ENCODE measurements around the gene PLA2G10. TPM values are rescaled to one million over a fixed set of nuclear protein-coding genes. Genes with fewer than 3 reads are reported as not detected.
"Not testable (repeated sequence)": the region's sequence is repeated elsewhere in the genome, so short reads cannot be mapped to it uniquely, and the experiment has no call there.

PLA2G10 gene
- total RNA-seq, 1 donor = not detected

DNA sequence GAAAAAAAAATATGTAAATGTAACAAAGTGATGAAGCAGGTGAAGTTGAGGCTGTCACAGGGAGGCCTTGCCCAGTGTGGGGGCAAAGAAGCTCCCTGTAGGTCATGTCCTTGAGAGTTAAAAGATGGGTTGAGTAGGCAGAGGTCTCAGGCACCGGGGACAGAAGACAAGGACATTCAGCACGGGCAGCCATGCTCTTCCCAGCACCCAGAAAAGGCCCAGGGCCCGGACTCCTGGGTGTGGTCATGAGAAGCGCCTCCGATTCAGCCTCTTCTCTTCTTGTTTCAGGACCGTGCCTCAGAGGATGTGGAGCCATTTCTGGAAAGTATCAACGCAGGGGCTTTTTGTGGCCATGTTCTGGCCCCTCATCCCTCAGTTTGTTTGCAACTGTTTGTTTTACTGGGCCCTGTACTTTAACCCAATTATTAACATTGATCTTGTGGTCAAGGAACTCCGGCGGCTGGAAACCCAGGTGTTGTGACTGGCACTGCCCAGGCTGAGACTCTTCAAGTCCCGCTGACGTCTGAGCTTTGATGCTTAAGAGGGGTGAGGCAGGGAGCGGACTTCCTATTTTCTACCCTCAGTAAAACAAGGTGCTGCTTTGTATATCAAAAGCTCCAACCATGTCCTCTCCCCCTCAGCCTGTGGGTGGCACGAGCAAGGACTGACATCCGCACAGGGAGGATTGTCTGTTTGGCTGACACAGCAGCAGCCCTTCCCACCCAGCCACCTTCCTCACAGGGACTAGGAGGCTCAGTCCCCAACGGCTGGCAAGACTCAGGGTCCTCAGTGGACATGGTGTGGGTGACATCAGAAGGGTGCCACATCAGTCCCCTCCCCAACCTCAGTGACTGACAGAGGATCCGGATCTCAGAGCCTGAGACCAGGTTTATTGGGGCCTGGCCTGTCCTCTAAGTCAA is 26.5 kb downstream of the PLA2G10 start:
- DNase-seq (ENCODE audit: low read depth in 2 of 3, low spot score in 2 of 3) = no peak

DNA sequence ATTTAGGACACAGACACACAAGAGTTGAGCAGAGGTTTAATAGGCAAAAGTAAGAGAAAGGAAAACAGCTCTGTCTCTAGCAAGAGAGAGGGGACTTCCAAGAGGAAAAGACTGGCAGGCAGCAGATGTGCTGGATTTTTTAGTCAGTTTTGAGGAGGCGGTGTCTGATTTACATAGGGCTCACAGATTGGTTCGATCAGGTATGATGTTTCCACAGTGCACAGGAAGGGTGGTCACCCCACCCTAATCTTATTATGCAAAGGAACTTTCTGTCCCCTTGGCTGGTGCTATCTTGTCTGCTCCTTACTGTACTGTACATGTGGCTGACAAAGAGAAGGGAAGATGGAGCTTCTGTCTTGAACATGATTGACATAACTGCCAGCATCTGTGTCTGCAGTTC is 36.0 kb downstream of the PLA2G10 start:
- DNase-seq (ENCODE audit: low read depth in 2 of 3, low spot score in 2 of 3) = no peak

DNA sequence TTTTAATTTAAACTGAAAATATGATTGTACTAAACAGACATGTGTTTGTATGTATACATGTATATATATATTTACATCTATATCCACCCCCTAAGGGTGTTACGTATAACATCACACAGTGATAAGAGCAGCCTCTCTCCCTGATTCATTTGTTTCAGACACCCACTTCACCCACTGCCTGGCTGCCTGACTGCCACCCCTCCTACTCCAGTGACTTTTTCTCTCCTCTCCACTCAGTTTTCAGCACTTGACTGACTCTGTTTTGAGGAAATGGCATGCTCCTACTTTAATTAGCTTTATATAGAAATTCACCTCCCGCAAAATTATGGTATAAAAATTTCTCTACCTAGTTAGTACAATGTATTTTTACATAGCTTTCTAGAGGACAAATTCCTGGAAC is 41.4 kb downstream of the PLA2G10 start:
- no peak for DNase-seq (ENCODE audit: low read depth in 2 of 3, low spot score in 2 of 3)

DNA sequence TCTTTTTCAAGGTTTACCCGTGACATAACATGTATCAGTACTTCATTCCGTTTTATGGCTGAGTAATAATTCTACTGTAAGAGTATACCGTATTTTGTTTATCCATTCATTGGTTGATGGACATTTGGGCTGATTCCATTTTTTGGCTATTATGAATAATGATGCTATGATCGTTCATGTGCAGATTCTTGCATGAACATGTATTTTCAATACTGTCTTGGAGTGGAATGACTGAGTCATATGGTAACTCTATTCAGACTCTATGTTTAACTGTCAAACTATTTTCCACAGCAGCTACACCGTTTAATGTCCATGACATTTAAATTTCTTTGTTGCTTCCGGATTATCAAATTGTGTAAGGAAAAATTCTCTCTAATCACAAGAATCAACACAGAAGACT is 43.5 kb downstream of the PLA2G10 start:
- DNase-seq (ENCODE audit: low read depth in 2 of 3, low spot score in 2 of 3) = no peak

DNA sequence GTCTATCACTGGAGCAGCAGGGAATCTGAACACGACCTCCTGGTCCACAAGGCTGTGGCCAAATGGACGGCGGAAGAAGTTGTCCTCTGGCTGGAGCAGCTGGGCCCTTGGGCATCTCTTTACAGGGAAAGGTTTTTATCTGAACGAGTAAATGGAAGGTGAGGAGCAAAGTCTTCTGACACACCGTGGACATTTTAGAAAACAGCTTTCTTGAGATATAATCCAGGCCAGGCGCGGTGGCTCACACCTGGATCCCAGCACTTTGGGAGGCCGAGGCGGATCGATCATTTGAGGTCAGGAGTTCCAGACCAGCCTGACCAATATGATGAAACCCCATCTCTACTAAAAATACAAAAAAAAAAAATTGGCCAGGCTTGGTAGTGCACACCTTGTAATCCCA is 44.3 kb downstream of the PLA2G10 start:
- DNase-seq (ENCODE audit: low read depth in 2 of 3, low spot score in 2 of 3) = no peak

DNA sequence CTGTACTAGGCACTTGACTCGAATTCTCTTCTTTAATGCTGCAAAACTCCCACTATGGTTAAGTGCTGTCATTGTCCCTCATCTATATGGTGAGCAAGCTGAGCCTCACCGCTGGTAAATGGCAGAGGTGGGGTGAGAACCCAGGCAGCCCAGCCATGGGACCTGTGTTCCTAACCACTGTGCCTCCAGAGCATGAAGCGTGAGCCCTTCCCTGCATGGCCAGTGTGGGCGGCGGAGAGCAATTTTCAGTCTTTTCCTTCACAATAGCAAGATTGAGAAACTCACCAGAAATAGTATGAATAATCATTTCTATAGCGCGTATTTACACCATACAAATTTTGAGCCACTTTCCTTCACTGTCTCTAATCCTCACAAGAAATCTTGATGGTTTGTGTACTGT is 52.2 kb downstream of the PLA2G10 start:
- no peak for DNase-seq (ENCODE audit: low read depth in 2 of 3, low spot score in 2 of 3)

DNA sequence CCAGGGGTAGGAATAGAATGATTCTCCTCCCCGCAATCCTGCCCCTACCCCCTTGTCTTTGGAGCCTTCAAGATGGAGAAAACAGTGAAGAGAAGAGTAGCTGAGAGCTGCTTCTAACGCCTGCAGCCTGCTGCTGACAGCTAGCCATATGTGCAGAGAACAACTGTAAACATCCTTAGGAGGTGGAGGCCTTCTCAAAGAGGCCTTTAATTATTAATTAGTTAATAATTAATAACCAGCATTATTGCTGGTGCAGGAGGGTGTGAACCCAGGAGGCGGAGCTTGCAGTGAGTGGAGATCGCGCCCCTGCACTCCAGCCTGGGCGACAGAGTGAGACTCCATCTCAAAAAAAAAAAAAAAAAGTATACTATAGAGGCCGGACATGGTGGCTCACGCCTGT is 52.9 kb downstream of the PLA2G10 start:
- DNase-seq (ENCODE audit: low read depth in 2 of 3, low spot score in 2 of 3) = no peak

DNA sequence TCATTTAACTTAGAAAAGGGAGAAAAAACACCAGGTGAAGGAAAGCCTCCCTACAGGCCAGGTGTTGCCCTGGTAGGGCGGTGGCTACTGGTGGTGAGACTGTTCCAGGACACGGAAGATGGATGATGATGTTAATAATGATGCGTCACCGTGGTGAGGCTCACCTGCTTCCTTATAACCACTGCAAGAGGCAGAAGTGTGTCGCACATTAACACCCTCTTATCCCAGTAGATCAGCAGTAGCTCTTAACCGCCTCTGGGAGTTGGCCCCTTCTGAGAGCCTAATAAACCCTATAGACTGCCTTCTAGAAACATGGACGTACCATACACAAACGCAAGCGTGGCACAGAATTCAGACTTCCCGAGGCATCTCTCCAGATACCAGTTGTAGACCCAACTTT is 53.6 kb downstream of the PLA2G10 start:
- DNase-seq (ENCODE audit: low read depth in 2 of 3, low spot score in 2 of 3) = peak in 1 of 3 donors; percentile 49

DNA sequence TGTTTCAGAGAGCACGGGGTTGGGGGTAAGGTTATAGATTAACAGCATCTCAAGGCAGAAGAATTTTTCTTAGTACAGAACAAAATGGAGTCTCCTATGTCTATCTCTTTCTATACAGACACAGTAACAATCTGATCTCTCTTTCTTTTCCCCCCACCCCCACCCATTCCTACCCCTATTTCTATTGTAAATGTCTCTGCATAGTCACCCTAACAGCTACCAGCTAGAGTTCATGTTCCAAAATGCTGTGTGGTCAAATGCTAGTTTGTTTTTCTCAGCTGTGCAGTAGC is 57.2 kb downstream of the PLA2G10 start:
- DNase-seq (ENCODE audit: low read depth in 2 of 3, low spot score in 2 of 3) = not testable (repeated sequence)

DNA sequence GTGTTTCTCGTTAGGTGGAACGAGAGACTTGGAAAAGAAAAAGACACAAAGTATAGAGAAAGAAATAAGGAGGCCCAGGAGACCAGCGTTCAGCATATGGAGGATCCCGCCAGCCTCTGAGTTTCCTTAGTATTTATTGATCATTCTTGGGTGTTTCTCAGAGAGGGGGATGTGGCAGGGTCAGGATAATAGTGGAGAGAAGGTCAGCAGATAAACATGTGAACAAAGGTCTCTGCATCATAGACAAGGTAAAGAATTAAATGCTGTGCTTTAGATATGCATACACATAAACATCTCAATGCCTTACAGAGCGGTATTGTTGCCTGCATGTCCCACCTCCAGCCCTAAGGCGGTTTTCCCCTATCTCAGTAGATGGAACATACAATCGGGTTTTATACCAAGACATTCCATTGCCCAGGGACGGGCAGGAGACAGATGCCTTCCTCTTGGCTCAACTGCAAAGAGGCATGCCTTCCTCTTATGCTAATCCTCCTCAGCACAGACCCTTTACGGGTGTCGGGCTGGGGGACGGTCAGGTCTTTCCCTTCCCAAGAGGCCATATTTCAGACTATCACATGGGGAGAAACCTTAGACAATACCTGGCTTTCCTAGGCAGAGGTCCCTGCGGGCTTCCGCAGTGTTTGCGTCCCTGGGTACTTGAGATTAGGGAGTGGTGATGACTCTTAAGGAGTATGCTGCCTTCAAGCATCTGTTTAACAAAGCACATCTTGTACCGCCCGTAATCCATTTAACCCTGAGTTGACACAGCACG is 57.7 kb downstream of the PLA2G10 start:
- DNase-seq (ENCODE audit: low read depth in 2 of 3, low spot score in 2 of 3) = not testable (repeated sequence)

DNA sequence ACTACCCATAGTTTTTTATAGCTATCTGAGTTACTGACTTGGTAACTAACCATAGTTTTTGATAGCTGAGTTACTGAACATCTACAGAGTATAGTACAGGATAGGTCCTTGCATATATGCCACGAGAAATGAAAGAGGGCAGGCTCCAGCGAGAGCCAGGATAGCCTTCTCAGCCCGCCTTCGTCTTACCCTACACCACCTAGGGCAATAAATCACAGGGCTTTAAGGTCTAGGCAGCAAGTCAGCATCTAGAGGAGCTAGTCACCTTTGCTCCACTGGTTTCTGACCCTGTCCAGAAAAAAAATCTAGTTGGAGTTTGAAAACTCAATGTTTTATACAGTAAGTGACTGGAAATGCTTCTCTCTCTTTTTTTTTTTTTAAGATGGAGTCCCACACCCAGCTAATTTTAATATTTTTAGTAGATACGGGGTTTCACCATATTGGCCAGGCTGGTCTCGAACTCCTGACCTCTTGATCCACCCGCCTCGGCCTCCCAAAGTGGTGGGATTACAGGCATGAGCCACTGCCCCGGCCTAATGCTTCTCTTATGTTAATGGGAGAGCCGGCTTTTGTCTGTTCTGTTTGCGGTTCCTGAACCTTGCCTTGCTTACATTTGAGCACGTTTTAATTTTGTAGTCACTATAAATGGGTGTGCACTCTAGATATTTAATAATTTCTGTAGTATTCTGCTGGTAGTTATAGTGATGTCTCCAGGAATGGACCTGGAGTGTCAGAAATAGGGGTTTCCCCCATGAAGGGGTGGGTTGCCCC is 58.5 kb downstream of the PLA2G10 start:
- no peak for DNase-seq (ENCODE audit: low read depth in 2 of 3, low spot score in 2 of 3)

DNA sequence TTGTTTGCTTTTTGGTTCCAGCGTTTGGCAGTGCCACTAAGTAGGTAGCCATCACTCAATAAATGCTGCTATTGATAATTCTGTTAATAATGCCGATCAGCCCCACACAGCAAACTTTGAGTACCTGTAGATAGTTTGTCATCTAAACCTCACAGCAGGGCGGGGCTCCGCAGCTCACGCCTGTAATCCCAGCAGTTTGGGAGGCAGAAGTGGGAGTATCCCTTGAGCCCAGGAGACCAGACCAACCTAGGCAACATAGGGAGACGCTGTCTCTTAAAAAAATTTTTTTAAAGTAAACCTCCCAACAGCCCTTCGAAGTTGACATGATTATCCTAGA is 59.8 kb downstream of the PLA2G10 start:
- DNase-seq (ENCODE audit: low read depth in 2 of 3, low spot score in 2 of 3) = no peak

DNA sequence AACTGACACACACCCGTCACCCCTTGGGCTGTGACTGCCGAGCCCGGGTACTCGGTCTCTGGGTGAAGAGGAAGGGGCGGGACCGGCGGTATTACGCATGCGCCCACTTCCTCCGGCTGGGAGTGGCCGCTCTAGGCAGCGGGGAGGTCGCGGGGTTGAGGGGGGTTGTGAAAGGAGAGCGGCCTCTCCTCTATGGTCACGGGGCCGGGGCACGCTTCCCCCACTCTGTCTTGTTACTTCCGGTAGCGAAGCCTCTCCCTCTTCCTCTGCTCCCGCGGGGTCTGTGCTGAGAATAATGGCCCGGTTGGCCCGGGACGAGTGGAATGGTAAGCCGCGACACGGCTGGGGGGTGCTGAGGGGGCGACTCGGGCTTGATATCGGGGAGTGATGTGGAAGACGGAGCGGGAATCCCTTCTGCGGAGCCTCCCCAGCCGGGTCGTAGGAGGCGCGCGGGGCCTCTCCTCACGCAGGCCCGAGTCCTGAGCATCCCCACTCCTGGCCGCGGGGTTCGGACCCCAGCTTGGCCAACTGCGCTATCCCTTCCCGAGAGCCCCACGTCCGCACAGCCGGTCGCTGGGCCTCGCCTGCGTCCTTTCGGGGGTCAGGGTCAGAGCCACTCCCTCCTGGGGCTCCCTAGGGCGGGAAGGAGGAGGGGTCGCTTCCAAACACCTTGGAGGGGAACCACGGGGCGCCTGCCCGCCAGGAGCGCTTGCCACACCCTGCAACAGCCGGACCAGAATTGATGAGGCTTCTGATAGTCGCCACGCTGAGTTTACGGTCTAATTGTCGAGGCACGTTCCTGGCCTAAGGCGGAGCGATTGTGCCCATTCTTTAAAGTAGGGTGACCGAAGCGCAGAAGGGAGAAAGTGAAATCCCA is 61.2 kb downstream of the PLA2G10 start, which contains the start of gene BFAR:
Gene BFAR (plus strand): TSS at position 259 of the 877 bp plus-strand sequence. CDS start 11,396 bp downstream, outside the sequence.
- peak; percentile 93 to 99 (median 98) for DNase-seq (ENCODE audit: low read depth in 2 of 3, low spot score in 2 of 3)

DNA sequence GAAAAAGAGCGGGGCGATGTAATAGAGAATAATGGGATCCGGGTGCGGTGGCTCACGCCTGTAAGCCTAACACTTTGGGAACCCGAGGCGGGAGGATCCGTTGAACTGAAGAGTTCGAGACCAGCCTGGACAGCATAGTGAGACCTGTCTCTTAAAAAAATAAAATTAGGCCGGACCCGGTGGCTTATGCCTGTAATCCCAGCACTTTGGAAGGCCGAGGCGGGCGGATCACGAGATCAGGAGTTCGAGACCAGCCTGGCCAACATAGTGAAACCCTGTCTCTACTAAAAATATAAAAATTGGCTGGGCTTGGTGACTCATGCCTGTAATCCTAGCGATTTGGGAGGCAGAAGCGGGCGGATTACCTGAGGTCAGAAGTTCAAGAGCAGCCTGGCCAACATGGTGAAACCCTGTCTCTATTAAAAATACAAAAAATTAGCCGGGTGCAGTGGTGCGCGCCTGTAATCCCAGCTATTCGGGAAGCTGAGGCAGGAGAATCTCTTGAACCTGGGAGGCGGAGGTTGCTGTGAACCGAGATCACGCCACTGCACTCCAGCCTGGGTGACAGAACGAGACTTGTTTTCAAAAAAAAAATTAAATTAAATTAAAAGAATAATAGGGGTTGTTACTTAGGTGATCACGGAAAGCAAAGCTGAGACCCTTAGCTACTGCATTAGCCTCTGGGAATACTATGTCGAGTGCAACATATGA is 63.3 kb downstream of the PLA2G10 start:
- DNase-seq (ENCODE audit: low read depth in 2 of 3, low spot score in 2 of 3) = not testable (repeated sequence)

DNA sequence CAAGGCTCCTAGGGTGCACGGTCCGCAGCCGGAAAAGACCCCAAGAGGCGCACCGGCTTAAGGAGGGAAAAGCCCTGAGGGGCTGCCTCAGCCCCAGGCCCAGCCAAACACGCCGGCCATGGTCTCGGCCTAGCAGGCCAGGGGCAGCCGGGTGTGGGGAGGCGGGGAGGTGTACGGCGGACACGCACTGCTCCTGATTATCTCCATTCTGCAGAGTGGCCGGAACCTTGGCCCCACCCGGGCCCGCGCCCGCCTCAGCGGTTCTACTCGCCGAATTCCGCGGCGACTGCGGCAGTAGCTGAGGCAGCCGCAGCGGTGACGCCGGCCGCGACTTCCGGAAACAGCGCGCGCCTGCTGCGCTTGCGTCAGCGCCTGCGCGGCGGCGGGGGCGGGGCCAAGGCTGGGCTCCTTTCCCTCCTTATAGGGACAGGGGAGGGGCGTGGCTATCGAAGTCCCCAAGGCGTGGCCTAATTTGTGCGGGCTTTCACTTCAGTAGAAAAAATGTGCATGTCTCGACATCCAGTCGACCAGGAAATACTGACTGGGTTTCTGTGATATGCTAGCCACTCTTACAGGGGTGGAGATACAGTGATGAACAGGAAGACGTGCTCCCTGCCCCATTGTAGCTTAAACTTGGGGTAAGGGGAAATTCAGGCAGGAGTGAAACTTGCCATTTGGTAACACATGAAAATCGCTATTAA is 64.0 kb downstream of the PLA2G10 start, which contains the start of gene PARN:
Gene PARN (minus strand): TSS at position 342 of the 701 bp plus-strand sequence. CDS start 135 bp downstream, at position 207.
- peak; percentile 97 for DNase-seq (ENCODE audit: low read depth in 2 of 3, low spot score in 2 of 3)

DNA sequence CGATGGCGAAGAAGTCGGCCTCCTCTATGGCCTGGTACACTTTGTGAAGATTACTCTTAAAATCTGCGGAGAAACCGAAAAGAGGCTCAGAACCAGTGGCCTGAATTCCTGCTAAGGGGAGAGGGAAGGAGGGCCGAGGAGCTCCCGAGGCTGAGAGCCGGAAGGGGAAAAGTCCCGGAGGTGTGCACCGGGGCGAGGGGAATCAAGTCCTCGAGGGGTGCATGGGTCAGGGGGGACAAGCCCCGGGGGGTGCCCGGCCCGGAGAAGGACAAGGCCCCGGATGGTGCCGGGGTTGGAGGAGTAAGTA is 64.5 kb downstream of the PLA2G10 start:
- DNase-seq (ENCODE audit: low read depth in 2 of 3, low spot score in 2 of 3) = peak in 1 of 3 donors; percentile 7

DNA sequence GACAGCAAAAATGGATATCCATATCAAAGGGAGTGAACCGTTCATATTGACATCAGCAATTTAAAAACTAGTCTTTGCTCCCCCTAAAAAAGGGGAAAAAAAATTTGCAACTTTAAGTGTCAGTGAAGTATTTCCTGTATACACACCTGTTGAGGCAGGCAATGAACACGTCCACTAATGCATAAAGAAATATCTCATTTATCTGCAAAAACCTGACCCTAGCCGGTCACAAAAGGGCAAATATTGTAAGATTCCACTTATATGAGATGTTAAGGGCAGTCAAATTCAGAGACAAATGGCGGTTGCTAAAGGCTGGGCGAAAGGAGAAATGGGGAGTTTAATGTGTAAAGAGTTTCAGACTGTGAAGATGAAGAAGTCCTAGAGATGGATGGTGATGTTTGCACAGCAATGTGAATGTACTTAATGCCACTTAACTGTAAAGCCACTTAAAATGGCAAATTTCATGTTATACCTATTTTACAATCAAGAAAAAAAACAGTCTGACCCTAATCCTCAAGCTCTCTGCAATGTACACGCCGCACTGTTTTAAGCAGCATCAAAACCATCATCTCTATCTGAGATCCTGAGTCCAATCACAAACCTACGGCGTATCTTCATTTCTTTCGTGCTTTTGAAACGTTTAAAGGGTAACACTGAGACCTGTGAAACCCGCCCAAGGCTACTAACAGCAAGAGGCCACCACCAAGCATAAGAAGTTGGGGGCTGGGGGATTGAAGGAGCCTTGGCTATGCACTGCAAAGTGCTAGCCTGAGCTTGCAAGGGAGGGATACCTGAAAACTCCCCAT is 65.1 kb downstream of the PLA2G10 start:
- DNase-seq (ENCODE audit: low read depth in 2 of 3, low spot score in 2 of 3) = peak in 1 of 3 donors; percentile 10

DNA sequence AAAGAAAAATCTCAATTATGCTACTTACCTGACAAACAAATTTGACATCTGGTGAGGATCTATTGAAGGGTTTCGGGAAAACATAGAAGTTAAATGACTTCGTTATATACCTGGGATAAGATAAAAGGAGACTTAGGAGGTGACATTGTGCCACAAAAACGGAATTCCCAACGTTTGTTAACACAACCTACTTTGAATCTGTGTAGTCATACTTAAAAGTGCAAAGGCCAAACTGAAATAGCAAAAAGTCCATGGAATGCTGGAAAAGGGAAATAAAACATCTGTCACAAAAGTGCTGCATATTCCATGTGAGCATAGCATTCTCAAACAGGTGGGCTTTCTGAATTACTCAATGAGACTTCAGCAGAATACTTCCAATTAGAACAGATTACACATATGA is 67.0 kb downstream of the PLA2G10 start:
- DNase-seq (ENCODE audit: low read depth in 2 of 3, low spot score in 2 of 3) = no peak
